Measurements from ENCODE around the gene VAV3.

DNA sequence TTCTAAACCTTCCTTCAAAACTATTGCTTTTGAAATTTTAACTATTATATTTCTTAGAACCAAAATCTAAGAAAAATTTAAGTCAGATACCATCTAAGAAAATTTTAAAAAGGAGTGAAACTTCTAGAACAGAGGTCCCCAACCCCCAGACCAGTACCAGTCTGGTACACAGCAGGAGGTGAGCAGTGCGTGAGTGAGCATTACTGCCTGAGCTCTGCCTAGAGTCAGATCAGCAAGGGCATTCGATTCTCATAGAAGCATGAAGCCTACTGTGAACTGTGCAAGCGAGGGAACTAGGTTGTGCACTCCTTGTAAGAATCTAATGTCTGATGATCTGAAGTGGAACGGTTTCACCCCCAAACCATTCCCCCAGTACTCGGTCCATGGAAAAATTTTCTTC lies 106.7 kb downstream of the VAV3 start:
- no peak for TF ChIP-seq CTCF (IDR thresholded peaks at IDR 0.05 in 4 of 5, conservative IDR thresholded peaks at IDR 0.05 in 1 of 5)
- TF ChIP-seq POLR2A (IDR thresholded peaks at IDR 0.05): no peak

Measured in gastrocnemius medialis (tissue), 4 donors.